ENCODE measurements around the gene THSD7B. TPM values are rescaled to one million over a fixed set of nuclear protein-coding genes. Genes with fewer than 3 reads are reported as not detected.

THSD7B gene
- total RNA-seq, 1 experiment from 2014 or later: 6.9 TPM

DNA sequence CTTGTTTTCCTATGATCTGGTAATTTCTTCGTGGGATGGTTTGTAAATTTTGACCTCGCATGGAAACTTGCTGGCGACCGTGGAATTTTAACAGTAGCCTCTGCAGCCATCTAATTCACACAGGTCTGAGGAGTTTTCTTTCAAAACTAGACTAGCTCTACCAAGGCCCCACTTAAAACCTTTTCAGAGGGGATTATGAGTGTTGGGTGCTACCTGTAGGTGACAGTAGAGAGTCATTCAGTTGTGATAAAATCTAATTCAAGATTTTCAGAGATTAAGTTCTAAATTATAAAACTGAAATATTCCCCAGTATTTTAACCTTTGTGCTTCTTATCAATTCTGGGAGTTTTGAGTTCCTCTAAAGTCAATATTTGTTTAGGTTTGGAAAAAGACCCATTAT is 31.0 kb downstream of the THSD7B start:
- POLR2A ChIA-PET: no interaction called here
- H3K27me3 Mint-ChIP-seq (ENCODE audit: insufficient read depth, unreplicated experiment): no peaks in the 10 kb centered on the region
- CTCF ChIA-PET: no interaction called here

DNA sequence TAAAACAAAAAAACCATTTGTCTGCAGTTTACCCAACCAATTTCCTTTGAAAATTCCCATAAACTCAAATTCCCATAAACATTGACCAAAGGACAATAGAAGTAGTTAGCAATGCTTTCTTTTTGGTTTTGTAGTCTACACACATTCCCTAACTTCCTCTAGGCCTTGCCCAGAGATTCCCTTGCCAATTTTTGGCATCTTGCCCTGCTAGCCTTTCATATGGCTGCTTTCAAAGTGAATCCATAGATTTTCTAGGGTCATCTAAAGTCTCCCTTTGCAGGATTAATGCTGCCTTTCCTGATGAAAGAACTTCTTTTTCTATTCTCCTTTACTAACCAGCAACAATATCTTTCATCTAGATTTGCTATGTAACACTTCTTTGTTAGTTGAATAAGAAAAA is 33.4 kb downstream of the THSD7B start:
- TF ChIP-seq, protein P1, sequence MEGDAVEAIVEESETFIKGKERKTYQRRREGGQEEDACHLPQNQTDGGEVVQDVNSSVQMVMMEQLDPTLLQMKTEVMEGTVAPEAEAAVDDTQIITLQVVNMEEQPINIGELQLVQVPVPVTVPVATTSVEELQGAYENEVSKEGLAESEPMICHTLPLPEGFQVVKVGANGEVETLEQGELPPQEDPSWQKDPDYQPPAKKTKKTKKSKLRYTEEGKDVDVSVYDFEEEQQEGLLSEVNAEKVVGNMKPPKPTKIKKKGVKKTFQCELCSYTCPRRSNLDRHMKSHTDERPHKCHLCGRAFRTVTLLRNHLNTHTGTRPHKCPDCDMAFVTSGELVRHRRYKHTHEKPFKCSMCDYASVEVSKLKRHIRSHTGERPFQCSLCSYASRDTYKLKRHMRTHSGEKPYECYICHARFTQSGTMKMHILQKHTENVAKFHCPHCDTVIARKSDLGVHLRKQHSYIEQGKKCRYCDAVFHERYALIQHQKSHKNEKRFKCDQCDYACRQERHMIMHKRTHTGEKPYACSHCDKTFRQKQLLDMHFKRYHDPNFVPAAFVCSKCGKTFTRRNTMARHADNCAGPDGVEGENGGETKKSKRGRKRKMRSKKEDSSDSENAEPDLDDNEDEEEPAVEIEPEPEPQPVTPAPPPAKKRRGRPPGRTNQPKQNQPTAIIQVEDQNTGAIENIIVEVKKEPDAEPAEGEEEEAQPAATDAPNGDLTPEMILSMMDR (IDR thresholded peaks at IDR 0.05; ENCODE audit: insufficient read depth in 1 of 2, low read depth in 1 of 2, low read length in 1 of 2, severe bottlenecking in 1 of 2, unreplicated experiment in 1 of 2): no peak
- Mint-ChIP-seq H3K27ac (ENCODE audit: unreplicated experiment) (no peak overlapping the region), H3K4me1 (ENCODE audit: low read depth, unreplicated experiment) (no peaks in the 10 kb centered on the region), H3K4me3 (ENCODE audit: unreplicated experiment) (no peak overlapping the region), H3K9me3 (ENCODE audit: unreplicated experiment) (no peaks in the 10 kb centered on the region), H3K36me3 (ENCODE audit: insufficient read depth, unreplicated experiment) (no peaks in the 10 kb centered on the region), H3K27me3 (ENCODE audit: insufficient read depth, unreplicated experiment) (no peaks in the 10 kb centered on the region)
- Histone ChIP-seq H3K4me3 (ENCODE audit: low read depth, low read length) (no peak overlapping the region), H3K27me3 (replicated peaks; ENCODE audit: control insufficient read depth, insufficient read depth, low read length) (no peaks in the 10 kb centered on the region), H3K4me1 (peaks cover 11% of the 10 kb centered on the region; the same call in 1 of the 2 replicates), H3K36me3 (ENCODE audit: control insufficient read depth, insufficient read depth, low read length) (no peaks in the 10 kb centered on the region), H3K9me3 (no peaks in the 10 kb centered on the region)
- BruUV-seq (replicated peaks): no TSS peak
- ChIA-PET CTCF (no interaction called here), POLR2A (no interaction called here)
- DNase-seq: no peak
- intact Hi-C loops (cut with micrococcal nuclease; ENCODE audit: unreplicated experiment): loop anchor here (5.0 kb wide), 1 partner anchor 376 kb away; no protein-coding TSS in a partner anchor

More for the DNA sequence above, 31.0 kb downstream of the THSD7B start:
- no peak for DNase-seq
- Histone ChIP-seq H3K27me3 (replicated peaks; ENCODE audit: control insufficient read depth, insufficient read depth, low read length) (no peaks in the 10 kb centered on the region), H3K4me3 (ENCODE audit: low read depth, low read length) (no peak overlapping the region), H3K9me3 (no peaks in the 10 kb centered on the region), H3K4me1 (peaks cover 11% of the 10 kb centered on the region; the same call in 1 of the 2 replicates), H3K36me3 (ENCODE audit: control insufficient read depth, insufficient read depth, low read length) (no peaks in the 10 kb centered on the region)
- H3K4me1 Mint-ChIP-seq (ENCODE audit: low read depth, unreplicated experiment): no peaks in the 10 kb centered on the region
- no peak overlapping the region for H3K27ac Mint-ChIP-seq (ENCODE audit: unreplicated experiment)
- BruUV-seq (replicated peaks): no TSS peak
- intact Hi-C loops (cut with micrococcal nuclease; ENCODE audit: unreplicated experiment): loop anchor here (5.0 kb wide), 1 partner anchor 374 kb away; no protein-coding TSS in a partner anchor
- TF ChIP-seq, protein P1 (IDR thresholded peaks at IDR 0.05; ENCODE audit: insufficient read depth in 1 of 2, low read depth in 1 of 2, low read length in 1 of 2, severe bottlenecking in 1 of 2, unreplicated experiment in 1 of 2): peak; percentile 15 to 30
- no peaks in the 10 kb centered on the region for H3K36me3 Mint-ChIP-seq (ENCODE audit: insufficient read depth, unreplicated experiment)
- no peaks in the 10 kb centered on the region for H3K9me3 Mint-ChIP-seq (ENCODE audit: unreplicated experiment)
- no peak overlapping the region for H3K4me3 Mint-ChIP-seq (ENCODE audit: unreplicated experiment)

DNA sequence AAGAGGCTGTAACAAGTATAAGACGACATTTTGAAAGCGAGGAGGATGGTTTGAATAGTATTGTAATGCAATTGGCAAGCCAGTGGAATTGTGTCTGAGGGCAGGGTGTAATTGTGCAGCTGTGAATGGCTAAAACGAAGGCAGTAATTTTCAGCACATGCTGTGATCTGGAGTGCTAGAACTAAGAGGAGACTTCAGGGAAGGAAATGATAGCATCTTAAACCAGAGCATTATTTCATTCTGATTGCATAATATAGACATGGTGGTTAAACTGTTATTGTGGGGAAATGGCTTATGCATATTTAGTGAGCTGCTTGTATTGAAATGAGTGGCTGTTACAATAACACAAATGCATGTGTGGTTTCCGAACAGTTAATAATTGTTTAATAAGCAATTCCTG is 36.3 kb downstream of the THSD7B start:
- Mint-ChIP-seq H3K4me3 (ENCODE audit: unreplicated experiment) (no peak overlapping the region), H3K27ac (ENCODE audit: unreplicated experiment) (no peak overlapping the region), H3K9me3 (ENCODE audit: unreplicated experiment) (no peaks in the 10 kb centered on the region), H3K36me3 (ENCODE audit: insufficient read depth, unreplicated experiment) (no peaks in the 10 kb centered on the region), H3K27me3 (ENCODE audit: insufficient read depth, unreplicated experiment) (no peaks in the 10 kb centered on the region), H3K4me1 (ENCODE audit: low read depth, unreplicated experiment) (no peaks in the 10 kb centered on the region)
- Histone ChIP-seq H3K4me1 (peaks cover 5% of the 10 kb centered on the region; the same call in 1 of the 2 replicates), H3K36me3 (ENCODE audit: control insufficient read depth, insufficient read depth, low read length) (no peaks in the 10 kb centered on the region), H3K9me3 (no peaks in the 10 kb centered on the region), H3K4me3 (ENCODE audit: low read depth, low read length) (no peak overlapping the region), H3K27me3 (replicated peaks; ENCODE audit: control insufficient read depth, insufficient read depth, low read length) (no peaks in the 10 kb centered on the region)
- BruUV-seq (replicated peaks): no TSS peak
- TF ChIP-seq, protein P1 (IDR thresholded peaks at IDR 0.05; ENCODE audit: insufficient read depth in 1 of 2, low read depth in 1 of 2, low read length in 1 of 2, severe bottlenecking in 1 of 2, unreplicated experiment in 1 of 2): no peak
- intact Hi-C loops (cut with micrococcal nuclease; ENCODE audit: unreplicated experiment): no loop called here
- POLR2A ChIA-PET: no interaction called here
- CTCF ChIA-PET: no interaction called here
- no peak for DNase-seq

Measured in Caco-2 (cell line).